Jurkat, Clone E6-1 (cell line): ENCODE data around the gene CD180.
A peak's percentile ranks its signal among the peaks of the same experiment; 100 is the strongest.

ENCODE experiments used
- DNase-seq: peaks from one replicate; pipeline ENCODE4 v3.0.0-alpha.2; 2011; ENCODE audit warnings: low read depth, low spot score
- H3K4me3 ChIP-seq: 2 replicates; pipeline ENCODE4 v1.5.1; 2011; ENCODE audit warnings: mild to moderate bottlenecking, low read length, control low read depth, moderate library complexity

CD180 gene

DNA sequence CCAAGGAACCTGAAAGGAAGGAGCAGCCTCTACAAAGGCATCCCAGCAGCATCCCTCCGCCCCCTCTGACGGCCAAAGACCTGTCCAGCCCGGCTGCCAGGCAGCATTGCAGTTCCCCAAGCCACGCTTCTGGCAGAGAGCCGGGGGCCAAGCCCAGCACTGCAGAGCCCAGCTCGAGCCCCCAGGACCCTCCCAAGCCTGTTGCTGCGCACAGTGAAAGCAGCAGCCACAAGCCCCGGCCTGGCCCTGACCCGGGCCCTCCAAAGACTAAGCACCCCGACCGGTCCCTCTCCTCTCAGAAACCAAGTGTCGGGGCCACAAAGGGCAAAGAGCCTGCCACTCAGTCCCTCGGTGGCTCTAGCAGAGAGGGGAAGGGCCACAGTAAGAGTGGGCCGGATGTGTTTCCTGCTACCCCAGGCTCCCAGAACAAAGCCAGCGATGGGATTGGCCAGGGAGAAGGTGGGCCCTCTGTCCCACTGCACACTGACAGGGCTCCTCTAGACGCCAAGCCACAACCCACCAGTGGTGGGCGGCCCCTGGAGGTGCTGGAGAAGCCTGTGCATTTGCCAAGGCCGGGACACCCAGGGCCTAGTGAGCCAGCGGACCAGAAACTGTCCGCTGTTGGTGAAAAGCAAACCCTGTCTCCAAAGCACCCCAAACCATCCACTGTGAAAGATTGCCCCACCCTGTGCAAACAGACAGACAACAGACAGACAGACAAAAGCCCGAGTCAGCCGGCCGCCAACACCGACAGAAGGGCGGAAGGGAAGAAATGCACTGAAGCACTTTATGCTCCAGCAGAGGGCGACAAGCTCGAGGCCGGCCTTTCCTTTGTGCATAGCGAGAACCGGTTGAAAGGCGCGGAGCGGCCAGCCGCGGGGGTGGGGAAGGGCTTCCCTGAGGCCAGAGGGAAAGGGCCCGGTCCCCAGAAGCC is 30.8 kb downstream of the CD180 start:
- no peak for DNase-seq
- H3K4me3 ChIP-seq = no peak overlapping the region

DNA sequence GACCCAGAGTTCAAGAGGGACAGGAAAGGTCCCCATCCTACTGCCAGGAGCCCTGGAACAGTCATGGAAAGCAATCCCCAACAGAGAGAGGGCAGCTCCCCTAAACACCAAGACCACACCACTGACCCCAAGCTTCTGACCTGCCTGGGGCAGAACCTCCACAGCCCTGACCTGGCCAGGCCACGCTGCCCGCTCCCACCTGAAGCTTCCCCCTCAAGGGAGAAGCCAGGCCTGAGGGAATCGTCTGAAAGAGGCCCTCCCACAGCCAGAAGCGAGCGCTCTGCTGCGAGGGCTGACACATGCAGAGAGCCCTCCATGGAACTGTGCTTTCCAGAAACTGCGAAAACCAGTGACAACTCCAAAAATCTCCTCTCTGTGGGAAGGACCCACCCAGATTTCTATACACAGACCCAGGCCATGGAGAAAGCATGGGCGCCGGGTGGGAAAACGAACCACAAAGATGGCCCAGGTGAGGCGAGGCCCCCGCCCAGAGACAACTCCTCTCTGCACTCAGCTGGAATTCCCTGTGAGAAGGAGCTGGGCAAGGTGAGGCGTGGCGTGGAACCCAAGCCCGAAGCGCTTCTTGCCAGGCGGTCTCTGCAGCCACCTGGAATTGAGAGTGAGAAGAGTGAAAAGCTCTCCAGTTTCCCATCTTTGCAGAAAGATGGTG is 31.6 kb downstream of the CD180 start:
- DNase-seq = no peak
- H3K4me3 ChIP-seq = no peak overlapping the region

DNA sequence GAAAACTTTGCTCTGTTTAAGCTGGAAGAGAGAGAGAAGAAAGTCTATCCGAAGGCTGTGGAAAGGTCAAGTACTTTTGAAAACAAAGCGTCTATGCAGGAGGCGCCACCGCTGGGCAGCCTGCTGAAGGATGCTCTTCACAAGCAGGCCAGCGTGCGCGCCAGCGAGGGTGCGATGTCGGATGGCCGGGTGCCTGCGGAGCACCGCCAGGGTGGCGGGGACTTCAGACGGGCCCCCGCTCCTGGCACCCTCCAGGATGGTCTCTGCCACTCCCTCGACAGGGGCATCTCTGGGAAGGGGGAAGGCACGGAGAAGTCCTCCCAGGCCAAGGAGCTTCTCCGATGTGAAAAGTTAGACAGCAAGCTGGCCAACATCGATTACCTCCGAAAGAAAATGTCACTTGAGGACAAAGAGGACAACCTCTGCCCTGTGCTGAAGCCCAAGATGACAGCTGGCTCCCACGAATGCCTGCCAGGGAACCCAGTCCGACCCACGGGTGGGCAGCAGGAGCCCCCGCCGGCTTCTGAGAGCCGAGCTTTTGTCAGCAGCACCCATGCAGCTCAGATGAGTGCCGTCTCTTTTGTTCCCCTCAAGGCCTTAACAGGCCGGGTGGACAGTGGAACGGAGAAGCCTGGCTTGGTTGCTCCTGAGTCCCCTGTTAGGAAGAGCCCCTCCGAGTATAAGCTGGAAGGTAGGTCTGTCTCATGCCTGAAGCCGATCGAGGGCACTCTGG is 32.6 kb downstream of the CD180 start:
- no peak for DNase-seq

DNA sequence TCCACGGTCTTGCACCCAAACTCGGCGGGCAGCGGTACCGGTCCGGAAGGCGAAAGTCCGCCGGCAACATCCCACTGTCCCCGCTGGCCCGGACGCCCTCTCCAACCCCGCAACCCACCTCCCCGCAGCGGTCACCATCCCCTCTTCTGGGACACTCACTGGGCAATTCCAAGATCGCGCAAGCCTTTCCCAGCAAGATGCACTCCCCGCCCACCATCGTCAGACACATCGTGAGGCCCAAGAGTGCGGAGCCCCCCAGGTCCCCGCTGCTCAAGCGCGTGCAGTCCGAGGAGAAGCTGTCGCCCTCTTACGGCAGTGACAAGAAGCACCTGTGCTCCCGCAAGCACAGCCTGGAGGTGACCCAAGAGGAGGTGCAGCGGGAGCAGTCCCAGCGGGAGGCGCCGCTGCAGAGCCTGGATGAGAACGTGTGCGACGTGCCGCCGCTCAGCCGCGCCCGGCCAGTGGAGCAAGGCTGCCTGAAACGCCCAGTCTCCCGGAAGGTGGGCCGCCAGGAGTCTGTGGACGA is 33.3 kb downstream of the CD180 start:
- no peak for DNase-seq
- no peak overlapping the region for H3K4me3 ChIP-seq

More for the DNA sequence above, 32.6 kb downstream of the CD180 start:
- H3K4me3 ChIP-seq = no peak overlapping the region

DNA sequence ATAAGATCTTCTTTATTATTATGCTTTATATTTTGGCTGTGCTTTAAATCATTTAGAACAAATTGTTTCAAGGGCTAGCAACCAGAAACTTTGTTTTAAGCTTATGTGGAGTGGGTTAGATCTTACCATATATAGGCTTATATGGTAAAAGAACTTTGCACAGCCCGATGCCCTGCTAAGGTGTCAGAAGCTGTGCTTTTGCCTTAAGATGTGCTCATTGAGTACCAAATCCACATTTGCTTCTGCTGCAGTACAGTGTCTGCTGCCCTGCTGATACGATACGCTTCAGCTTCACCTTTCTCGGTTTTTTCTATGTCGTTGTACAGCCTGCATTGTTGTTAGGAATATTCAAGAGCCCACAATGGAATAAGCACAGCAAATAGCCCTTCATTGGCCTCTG is 34.8 kb downstream of the CD180 start:
- DNase-seq = no peak
- H3K4me3 ChIP-seq = no peak overlapping the region

DNA sequence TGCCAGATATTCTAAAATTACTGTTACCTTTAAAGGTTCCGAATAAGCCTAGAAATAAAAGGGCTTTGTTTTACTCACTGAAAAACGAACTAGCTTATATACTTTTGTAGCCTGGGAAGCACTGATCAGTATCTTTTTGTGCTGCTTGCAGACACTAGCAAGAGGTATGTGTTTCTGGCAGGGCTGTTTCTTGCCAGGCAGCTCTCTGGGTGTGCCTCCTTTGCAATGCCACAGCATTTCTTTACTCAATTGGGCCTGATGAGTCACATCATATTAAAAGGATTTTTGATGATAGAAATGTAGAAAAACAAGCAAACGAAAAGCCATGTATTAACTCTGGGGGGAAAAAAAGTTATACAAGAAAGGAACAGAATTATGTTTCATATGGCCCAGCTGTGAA is 35.6 kb downstream of the CD180 start:
- no peak for DNase-seq
- no peak overlapping the region for H3K4me3 ChIP-seq

DNA sequence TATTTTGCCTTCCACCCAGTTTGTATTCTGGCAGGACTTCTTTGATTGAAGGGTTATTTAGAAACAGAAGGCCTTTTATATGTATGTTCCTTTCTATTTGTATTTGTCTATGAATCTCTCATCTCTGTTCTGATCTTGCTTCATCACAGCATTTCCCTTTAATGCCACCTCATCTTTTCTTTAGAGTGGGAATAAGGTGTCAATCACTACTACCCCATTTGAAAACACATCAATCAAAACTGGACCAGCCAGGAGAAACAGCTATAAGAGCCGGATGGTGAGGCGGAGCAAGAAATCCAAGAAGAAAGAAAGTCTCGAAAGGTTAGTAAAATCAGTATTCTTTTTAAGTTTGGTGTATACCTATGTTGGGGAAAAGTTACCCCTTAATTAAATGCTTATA is 36.3 kb downstream of the CD180 start:
- no peak for DNase-seq
- H3K4me3 ChIP-seq = no peak overlapping the region

DNA sequence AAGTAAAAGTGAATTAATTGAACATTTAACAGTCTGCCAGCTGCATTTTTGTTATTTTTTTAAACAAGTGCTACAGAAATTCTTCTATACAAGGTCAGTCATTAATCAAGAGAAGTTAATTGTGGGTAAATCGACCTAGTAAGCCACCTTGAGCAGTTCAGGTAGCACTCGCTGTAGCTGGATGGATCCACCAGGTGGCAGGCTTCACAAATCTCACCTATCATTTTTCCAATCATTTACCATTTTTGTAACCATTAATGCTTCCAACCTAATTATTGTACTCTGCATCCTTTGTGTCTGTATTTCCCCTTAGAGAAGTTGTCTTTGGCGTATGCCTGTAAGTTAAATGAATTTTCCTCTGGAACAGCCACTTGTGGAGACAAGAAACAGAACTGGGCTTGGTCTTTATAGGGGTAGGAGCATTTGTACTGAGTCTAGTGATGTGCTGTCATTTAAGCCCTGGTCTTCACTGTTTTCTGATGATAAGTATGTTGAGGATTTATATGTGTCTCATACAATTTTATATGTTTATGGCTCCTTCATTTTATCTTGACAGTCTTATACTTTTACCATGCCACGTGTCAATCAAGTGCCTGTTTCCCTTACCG is 39.5 kb downstream of the CD180 start:
- no peak overlapping the region for H3K4me3 ChIP-seq
- peak; percentile 17 for DNase-seq

DNA sequence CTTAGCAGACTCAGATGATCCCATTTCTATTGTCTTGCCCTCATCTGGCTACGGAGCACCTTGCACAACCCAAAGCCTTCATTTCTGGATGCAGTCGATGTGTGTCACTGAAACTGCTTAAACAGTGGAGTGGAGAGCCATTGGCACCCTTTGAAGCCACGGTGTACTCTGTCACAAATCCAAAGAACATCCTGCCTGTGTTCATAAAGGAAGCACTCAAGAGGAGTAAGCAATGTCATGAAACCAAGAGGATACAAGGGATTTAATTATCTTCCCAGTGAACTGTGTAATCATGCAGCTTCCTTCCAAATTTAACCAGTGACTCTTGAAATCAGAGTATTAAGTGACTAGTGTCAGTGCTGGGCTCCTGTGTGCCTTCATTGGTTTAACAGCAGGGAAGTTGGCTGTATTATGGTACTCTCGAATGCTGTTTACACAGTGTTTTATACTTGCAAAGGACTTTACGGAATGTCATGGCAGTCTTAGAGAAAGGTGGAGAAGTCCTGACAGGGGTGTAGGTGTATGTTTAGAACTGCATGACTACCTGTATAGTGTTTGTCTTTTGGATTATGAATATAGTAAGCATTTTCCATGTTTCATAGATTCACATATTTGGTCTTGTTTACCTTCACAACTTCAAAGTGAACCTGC is 41.9 kb downstream of the CD180 start:
- no peak for DNase-seq
- H3K4me3 ChIP-seq = no peak overlapping the region

DNA sequence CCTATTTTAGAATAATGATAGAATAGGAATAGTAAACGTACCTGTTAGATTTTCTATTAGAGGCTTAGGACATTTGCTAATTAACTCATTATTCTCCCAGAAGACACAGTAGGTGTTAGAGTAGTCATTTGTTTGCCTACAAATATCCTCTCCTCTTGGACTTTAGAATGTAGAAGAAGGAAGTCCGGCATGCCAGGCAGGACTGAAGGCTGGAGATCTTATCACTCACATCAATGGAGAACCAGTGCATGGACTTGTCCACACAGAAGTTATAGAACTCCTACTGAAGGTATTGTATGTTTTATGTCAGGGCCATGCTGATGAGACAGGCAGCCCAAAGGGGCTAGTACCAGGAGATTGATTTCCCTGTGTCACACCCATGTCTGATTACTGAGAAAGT is 43.3 kb downstream of the CD180 start:
- no peak for DNase-seq
- no peak overlapping the region for H3K4me3 ChIP-seq

DNA sequence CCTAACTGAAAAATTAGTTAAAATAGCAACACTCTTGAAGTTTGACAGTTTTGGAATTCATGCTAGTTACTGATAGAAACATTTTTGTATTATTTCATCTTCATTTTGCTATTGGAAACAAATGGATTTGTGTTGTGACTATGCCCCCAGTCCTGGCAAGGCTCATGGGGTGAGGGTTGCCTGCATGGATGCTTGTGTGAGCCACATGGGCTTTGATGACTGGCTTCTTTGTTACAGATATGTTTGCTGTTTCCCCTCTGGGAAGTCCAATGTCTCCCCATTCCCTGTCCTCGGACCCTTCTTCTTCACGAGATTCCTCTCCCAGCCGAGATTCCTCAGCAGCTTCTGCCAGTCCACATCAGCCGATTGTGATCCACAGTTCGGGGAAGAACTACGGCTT is 44.2 kb downstream of the CD180 start:
- no peak for DNase-seq
- H3K4me3 ChIP-seq = no peak overlapping the region

DNA sequence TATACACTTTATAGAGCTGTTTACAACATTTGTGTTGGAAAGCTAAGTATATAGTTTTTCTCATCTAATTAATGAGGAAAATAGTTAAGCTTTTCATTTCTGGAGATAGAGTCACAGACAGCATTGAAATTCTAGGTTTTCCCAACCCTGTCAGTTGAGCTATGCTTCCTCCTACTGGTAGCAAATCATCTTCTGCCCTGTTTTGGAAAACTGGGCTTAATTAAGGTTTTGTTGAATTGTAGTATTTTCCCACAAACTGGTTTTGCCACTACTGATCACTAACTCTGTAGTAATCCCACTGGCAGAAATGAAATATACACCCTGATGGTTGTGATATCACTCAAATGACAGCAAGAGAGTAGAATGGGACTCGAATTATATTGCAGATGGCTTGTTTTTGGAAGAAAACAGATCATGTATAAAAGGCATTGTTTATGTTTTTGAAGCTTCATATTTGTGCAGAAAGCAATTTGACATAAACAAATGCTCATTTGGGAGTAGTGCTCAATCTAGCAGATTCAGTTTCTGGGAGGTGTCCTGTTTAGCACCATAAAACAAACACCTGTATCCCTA is 46.6 kb downstream of the CD180 start:
- no peak overlapping the region for H3K4me3 ChIP-seq
- no peak for DNase-seq

DNA sequence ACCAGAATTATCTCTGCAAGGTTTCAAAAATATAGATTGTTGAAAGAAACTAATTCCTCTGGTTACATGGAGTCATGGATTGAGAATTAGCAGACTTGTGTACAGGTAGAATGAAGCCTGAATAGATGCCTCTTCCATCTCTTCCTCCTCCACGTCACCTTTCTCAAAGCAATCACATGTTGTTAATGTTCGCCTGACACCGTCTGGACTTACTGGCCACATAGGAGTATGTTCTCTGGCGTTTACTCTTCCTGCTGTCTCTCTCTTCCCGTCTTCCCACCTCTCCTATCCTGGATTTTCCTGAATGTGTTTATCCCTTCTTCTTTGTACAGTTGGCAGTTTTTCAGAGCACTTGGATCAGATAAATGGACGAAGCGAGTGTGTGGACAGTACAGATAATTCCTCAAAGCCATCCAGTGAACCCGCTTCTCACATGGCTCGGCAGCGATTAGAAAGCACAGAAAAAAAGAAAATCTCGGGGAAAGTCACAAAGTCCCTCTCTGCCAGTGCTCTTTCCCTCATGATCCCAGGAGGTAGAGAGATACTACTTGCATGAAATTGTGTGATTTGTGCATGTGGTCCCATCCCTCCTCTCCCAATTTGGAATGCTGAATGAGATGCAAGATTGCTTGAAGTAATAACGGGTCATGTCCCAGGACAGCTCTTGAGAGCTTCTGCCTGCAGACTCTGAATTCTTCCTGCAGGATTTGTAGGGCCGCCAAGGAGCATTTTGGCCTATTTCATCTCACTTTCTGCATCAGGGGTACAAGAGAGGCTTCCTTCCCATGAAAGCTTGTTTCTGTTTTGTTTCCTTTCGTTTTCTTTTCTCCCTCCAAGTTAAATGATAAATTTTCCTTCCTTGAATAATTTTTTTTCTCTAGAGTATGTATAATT is 47.3 kb downstream of the CD180 start:
- DNase-seq = no peak
- H3K4me3 ChIP-seq = no peak overlapping the region

DNA sequence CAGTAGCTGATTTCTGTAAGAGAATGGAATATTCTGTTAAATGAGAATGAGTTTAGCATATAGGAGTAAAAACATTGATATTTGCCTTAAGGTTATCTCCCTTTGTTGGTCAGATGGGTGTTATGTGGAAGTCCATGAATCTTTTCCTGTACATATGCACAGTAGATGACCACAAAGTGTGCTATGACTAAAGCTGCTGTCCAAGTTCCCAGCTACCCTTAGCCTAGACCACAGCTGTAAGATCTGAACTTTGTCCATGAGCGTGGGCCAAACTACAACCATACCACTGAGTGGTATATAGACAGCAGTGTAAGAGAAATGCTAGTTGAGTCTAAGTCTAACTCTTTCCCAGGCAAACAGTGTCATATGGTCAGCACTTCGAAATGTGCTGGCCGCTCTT is 48.8 kb downstream of the CD180 start:
- no peak for DNase-seq
- H3K4me3 ChIP-seq = no peak overlapping the region

DNA sequence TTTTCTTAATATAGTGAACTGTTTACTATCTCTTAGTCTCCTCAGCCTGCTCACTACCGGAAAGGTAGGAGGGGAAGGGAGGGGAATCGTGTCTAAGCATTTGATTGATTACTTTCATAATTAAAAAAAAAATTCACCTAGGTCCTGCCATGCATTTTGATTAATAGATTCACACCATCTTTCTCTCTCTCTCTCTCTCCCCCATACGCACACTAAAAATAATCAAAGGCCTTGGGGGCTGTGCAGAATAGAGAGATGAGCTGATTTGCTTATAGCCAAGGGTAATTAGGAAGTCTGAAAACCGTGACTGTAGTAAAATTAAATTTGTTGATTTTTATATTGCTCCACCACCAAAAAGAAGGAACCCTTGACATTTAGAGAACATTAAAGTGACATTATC is 49.6 kb downstream of the CD180 start:
- H3K4me3 ChIP-seq = no peak overlapping the region

DNA sequence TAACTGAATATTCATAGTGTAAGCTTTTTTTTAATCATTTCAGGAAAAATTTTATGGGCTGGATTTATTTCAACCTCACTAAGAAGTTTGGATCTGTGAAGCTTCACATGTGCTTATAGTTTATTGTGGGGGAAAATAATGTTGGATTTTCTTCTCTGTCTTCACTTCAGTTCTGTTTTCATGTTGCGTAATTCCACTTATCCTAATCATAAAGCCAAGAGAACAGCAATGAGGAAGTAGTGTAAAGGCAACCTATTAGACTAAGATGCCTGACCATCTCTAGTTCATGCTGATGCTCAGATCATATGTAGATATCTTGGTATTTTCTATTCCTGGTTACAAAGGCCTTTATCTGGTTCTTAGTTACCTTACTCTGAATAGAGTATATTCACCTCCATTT is 50.0 kb downstream of the CD180 start:
- H3K4me3 ChIP-seq = no peak overlapping the region
- DNase-seq = no peak

More for the DNA sequence above, 49.6 kb downstream of the CD180 start:
- no peak for DNase-seq

DNA sequence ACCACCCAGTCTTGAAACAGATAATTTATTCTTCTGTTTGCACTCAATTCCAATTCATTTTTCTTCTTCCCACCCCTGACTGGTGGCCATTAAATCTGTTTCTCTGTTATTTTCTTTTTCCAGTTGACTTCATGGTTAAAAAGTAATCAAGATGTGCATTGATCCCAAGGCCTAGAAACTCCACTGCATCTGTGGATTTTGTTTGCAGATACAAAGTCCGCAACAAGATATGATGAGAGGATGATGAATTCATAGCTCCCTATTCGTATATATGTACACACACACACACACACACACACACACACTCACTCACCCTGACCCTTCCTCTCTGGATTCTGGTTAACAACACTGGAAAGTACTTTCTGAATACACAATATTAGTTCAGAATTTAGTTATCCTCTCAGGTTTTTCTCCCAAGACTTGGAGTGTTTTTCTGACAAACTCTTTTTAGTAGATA is 52.4 kb downstream of the CD180 start:
- H3K4me3 ChIP-seq = no peak overlapping the region
- no peak for DNase-seq
